K562 (cell line): ENCODE results near the gene ZNF780A. TPM values are rescaled to one million over a fixed set of nuclear protein-coding genes. Genes with fewer than 3 reads are reported as not detected.

Experiments used
- FOXK2 ChIP-seq, 2 experiments: fragments of 450-650 bp; IDR thresholded peaks in 1 of 2; conservative IDR thresholded peaks in 1 of 2; 2 replicates each; pipeline ENCODE4 v1.6.1; 2016; ENCODE audit warnings: low read depth in 2 of 2, mild to moderate bottlenecking in 1 of 2
- GATA2 ChIP-seq: sonication (generic); formaldehyde crosslinking; IDR thresholded peaks from 2 replicates; pipeline ENCODE4 v1.4.0; 2020; ENCODE audit warnings: mild to moderate bottlenecking, missing genetic modification reagents
- NR2C2 ChIP-seq, 2 experiments: fragments of 200-800 bp in 1 of 2; sonication (Bioruptor generic) in 1 of 2; sonication (generic) in 1 of 2; formaldehyde crosslinking in 1 of 2; IDR thresholded peaks; 2 replicates each; pipeline versions ENCODE4 v1.6.1 to v1.8.0; 2016 to 2022; ENCODE audit warnings: mild to moderate bottlenecking in 1 of 2, missing compliant biosample characterization in 1 of 2, missing genetic modification characterization in 1 of 2, missing genetic modification reagents in 1 of 2
- POLR2G ChIP-seq: fragments of 200-400 bp; formaldehyde crosslinking; IDR thresholded peaks from 2 replicates; pipeline ENCODE4 v1.6.1; 2017; ENCODE audit warnings: low read depth, mild to moderate bottlenecking, antibody characterized with exemption, low read length, moderate library complexity
- POLR2H ChIP-seq: IDR thresholded peaks from 2 replicates; pipeline ENCODE4 v1.6.1; 2016; ENCODE audit warnings: missing genetic modification characterization, low read depth, mild to moderate bottlenecking, control low read depth, missing compliant biosample characterization, moderate library complexity
- THRA ChIP-seq: fragments of 450-650 bp; IDR thresholded peaks from 2 replicates; pipeline ENCODE4 v1.6.1; 2017; ENCODE audit warnings: mild to moderate bottlenecking, moderate library complexity
- ZBTB7A ChIP-seq: IDR thresholded peaks from 2 replicates; pipeline ENCODE4 v1.6.1; 2011; ENCODE audit warnings: low read depth, mild to moderate bottlenecking, low read length, moderate library complexity, borderline replicate concordance; ENCODE audit not compliant: control insufficient read depth
- ZKSCAN1 ChIP-seq: fragments of 150-350 bp; IDR thresholded peaks from 2 replicates; pipeline ENCODE4 v1.6.1; 2016; ENCODE audit warnings: low read depth, low read length
- ZNF347 ChIP-seq: fragments of 450-650 bp; formaldehyde crosslinking; IDR thresholded peaks from 2 replicates; pipeline ENCODE4 v1.4.0; 2020; ENCODE audit warnings: low read depth, mild to moderate bottlenecking, moderate library complexity
- polyA plus RNA-seq, 8 experiments: library from polyadenylated mRNA; depleted of rRNA in 4 of 8; stranded (reverse) in 5 of 8; unstranded in 3 of 8; fragments of >200 nt; fragmentation: Nextera tagmentation in 2 of 8; fragmentation: Illumina TruSeq in 1 of 8; extraction: Ambion mirVana in 2 of 8; extraction: Trizol in 1 of 8; gene quantifications; 2 replicates each; pipeline versions ENCODE4 v1.2.1 to v1.2.3, GENCODE V29; 2011 to 2014; ENCODE audit warnings: inconsistent platforms in 1 of 8, missing spikeins in 1 of 8
- total RNA-seq, 7 experiments: library from RNA; depleted of rRNA in 6 of 7; stranded (reverse); fragments of >200 nt in 6 of 7; fragmentation: Illumina TruSeq in 2 of 7; extraction: Trizol in 2 of 7; gene quantifications; 2 replicates each; pipeline versions ENCODE4 v1.2.1 to v1.2.3, GENCODE V29; 2011 to 2021; ENCODE audit warnings: low replicate concordance in 1 of 7

Gene ZNF780A
- total and polyA plus RNA-seq, 9 of the 15 experiments (the other 6 are each of a cell fraction or from before 2014, with no cell fraction given), result 11.7 to 36.1 (median 25.8) TPM

- TF ChIP-seq POLR2H (tag), result peak; percentile 70; the same call in 1 of the 2 replicates
- TF ChIP-seq ZBTB7A, result peak; percentile 68; the same call in 1 of the 2 replicates
- TF ChIP-seq THRA, result no peak
- TF ChIP-seq NR2C2 (CRISPR knock-in tag; IDR thresholded peaks at IDR 0.05), result peak; percentile 49; the same call in 1 of the 2 replicates
- TF ChIP-seq NR2C2 (tag; IDR thresholded peaks at IDR 0.05), result peak; percentile 94
- peak; percentile 92 for TF ChIP-seq POLR2G
- 0 out of 4 replicates have a peak, but pooled peaks of 1 of the 2 experiments have one; percentile 18 for TF ChIP-seq FOXK2 (conservative IDR thresholded peaks at IDR 0.05 in 1 of 2, IDR thresholded peaks at IDR 0.05 in 1 of 2; ENCODE audit: low read depth in 2 of 2)
- TF ChIP-seq ZNF347 (CRISPR knock-in tag), result no peak
- peak; percentile 23; the same call in 1 of the 2 replicates for TF ChIP-seq GATA2
- TF ChIP-seq ZKSCAN1, result peak; percentile 14; the same call in 1 of the 2 replicates
Measured at GRCh38 chr19:40090241-40091204, at the start of gene ZNF780A (continued).
